ENCODE data around the gene BRI3. TPM values are rescaled to one million over a fixed set of nuclear protein-coding genes. Genes with fewer than 3 reads are reported as not detected.

Gene BRI3
- total and polyA plus RNA-seq, 2 of the 13 experiments (the other 11 are each of a cell fraction or from before 2014, with no cell fraction given), result 54.0 to 103 TPM

DNA sequence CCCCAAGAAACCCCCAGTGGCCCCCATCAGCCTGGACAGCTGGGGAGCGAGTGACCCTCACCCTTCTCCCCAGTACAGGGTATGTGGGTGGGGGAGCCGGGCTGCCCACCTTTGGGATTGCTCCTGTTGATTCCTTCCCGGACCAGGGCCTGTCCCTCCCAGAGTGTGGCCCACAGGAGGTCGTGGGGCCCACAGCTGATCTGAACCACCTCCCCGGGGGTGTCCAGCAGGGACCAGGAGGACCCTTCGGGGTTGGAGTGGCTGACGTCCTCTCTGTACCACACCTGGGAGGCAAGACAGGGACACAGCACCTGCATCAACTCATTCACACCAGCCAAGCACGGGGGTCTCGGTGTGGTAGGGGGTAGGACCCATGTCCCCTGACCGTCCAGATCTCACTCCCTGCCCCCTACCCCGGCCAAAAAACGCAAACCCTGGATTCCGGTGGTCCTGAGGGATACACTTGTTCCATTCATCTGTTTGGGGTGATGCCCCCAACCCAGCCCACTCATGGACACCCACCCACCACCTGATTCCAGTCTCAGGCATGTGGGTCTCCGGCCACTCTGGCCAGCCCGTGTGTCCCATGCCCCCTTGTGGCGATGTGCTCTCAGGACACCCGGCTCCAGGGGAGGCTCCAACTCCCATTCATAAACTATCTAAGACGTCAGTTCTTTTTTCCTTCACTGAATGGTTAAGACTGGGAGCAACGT, 40.4 kb upstream of the BRI3 start:
- CTCF ChIA-PET (ENCODE audit: low intra/inter-chr PET ratio, low total read pairs), result interaction anchor here (2.3 kb wide), 1 partner anchor 219 kb away, joined by 12 read pairs; no protein-coding TSS in a partner anchor
- no peaks in the 10 kb centered on the region for H4K20me1 ChIP-seq (ENCODE audit: insufficient read depth, low read length)
- no peaks in the 10 kb centered on the region for H3K9me3 ChIP-seq (ENCODE audit: low read length)
- H2AFZ ChIP-seq (ENCODE audit: low read length), result no peak overlapping the region
- H3K36me3 ChIP-seq (replicated peaks in 1 of 2; ENCODE audit: control insufficient read depth in 1 of 2, insufficient read depth in 2 of 2, low read length in 2 of 2), result no peaks in the 10 kb centered on the region; a peak in 2 of 5 replicates
- no peaks in the 10 kb centered on the region for H3K4me1 ChIP-seq (ENCODE audit: insufficient read depth, low read length)
- ATAC-seq (peak; percentile 85), FAIRE-seq (peak; percentile 84), DNase-seq (ENCODE audit: low spot score) (peak; percentile 27)
- no TSS peak for BruUV-seq (replicated peaks)
- intact Hi-C loops (cut with micrococcal nuclease; ENCODE audit: unreplicated experiment), result loop anchor here (1.0 kb wide), 1 partner anchor 220 kb away; no protein-coding TSS in a partner anchor
- H3K79me2 ChIP-seq (ENCODE audit: insufficient read depth, low read length), result no peaks in the 10 kb centered on the region
- 50% methylated on average over 13 of the region's 19 CpGs for WGBS (ENCODE audit: low lambda C conversion rate)
- POLR2A ChIA-PET, result no interaction called here
- no peak overlapping the region for H3K9ac ChIP-seq (ENCODE audit: insufficient read depth, low read depth, low read length)
- no peak overlapping the region for H3K4me2 ChIP-seq (ENCODE audit: low read depth, low read length)
- no peak overlapping the region for H3K27ac ChIP-seq (ENCODE audit: extremely low read length, insufficient read depth, low read length)
- H3K27me3 ChIP-seq (ENCODE audit: control insufficient read depth in 1 of 2, insufficient read depth in 2 of 2, low read length in 2 of 2), result no peaks in the 10 kb centered on the region
- in situ Hi-C loops (cut with HindIII; ENCODE audit: extremely low pct_ligation_motif_present, low pct_unique_long_range_greater_than_20kb), result loop anchor here (5.0 kb wide), 1 partner anchor 224 kb away; no protein-coding TSS in a partner anchor
- no peak overlapping the region for H3K4me3 ChIP-seq (replicated peaks in 1 of 3; ENCODE audit: insufficient read depth in 1 of 3, low read depth in 2 of 3, low read length in 3 of 3)
- no peak for TF ChIP-seq MXI1 (IDR thresholded peaks at IDR 0.05; ENCODE audit: borderline replicate concordance, low read depth, low read length)
- TF ChIP-seq SP140L (CRISPR knock-in tag; IDR thresholded peaks at IDR 0.05; ENCODE audit: borderline replicate concordance), result no peak
- TF ChIP-seq, protein P1, sequence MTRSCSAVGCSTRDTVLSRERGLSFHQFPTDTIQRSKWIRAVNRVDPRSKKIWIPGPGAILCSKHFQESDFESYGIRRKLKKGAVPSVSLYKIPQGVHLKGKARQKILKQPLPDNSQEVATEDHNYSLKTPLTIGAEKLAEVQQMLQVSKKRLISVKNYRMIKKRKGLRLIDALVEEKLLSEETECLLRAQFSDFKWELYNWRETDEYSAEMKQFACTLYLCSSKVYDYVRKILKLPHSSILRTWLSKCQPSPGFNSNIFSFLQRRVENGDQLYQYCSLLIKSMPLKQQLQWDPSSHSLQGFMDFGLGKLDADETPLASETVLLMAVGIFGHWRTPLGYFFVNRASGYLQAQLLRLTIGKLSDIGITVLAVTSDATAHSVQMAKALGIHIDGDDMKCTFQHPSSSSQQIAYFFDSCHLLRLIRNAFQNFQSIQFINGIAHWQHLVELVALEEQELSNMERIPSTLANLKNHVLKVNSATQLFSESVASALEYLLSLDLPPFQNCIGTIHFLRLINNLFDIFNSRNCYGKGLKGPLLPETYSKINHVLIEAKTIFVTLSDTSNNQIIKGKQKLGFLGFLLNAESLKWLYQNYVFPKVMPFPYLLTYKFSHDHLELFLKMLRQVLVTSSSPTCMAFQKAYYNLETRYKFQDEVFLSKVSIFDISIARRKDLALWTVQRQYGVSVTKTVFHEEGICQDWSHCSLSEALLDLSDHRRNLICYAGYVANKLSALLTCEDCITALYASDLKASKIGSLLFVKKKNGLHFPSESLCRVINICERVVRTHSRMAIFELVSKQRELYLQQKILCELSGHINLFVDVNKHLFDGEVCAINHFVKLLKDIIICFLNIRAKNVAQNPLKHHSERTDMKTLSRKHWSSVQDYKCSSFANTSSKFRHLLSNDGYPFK (CRISPR knock-in tag; IDR thresholded peaks at IDR 0.05; ENCODE audit: borderline replicate concordance), result 0 out of 2 replicates have a peak, but pooled peaks have one; percentile 37
- TF ChIP-seq, protein P2, sequence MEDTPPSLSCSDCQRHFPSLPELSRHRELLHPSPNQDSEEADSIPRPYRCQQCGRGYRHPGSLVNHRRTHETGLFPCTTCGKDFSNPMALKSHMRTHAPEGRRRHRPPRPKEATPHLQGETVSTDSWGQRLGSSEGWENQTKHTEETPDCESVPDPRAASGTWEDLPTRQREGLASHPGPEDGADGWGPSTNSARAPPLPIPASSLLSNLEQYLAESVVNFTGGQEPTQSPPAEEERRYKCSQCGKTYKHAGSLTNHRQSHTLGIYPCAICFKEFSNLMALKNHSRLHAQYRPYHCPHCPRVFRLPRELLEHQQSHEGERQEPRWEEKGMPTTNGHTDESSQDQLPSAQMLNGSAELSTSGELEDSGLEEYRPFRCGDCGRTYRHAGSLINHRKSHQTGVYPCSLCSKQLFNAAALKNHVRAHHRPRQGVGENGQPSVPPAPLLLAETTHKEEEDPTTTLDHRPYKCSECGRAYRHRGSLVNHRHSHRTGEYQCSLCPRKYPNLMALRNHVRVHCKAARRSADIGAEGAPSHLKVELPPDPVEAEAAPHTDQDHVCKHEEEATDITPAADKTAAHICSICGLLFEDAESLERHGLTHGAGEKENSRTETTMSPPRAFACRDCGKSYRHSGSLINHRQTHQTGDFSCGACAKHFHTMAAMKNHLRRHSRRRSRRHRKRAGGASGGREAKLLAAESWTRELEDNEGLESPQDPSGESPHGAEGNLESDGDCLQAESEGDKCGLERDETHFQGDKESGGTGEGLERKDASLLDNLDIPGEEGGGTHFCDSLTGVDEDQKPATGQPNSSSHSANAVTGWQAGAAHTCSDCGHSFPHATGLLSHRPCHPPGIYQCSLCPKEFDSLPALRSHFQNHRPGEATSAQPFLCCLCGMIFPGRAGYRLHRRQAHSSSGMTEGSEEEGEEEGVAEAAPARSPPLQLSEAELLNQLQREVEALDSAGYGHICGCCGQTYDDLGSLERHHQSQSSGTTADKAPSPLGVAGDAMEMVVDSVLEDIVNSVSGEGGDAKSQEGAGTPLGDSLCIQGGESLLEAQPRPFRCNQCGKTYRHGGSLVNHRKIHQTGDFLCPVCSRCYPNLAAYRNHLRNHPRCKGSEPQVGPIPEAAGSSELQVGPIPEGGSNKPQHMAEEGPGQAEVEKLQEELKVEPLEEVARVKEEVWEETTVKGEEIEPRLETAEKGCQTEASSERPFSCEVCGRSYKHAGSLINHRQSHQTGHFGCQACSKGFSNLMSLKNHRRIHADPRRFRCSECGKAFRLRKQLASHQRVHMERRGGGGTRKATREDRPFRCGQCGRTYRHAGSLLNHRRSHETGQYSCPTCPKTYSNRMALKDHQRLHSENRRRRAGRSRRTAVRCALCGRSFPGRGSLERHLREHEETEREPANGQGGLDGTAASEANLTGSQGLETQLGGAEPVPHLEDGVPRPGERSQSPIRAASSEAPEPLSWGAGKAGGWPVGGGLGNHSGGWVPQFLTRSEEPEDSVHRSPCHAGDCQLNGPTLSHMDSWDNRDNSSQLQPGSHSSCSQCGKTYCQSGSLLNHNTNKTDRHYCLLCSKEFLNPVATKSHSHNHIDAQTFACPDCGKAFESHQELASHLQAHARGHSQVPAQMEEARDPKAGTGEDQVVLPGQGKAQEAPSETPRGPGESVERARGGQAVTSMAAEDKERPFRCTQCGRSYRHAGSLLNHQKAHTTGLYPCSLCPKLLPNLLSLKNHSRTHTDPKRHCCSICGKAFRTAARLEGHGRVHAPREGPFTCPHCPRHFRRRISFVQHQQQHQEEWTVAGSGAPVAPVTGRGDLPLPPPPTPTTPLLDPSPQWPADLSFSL (CRISPR knock-in tag; IDR thresholded peaks at IDR 0.05), result no peak
- TF ChIP-seq, protein P3, sequence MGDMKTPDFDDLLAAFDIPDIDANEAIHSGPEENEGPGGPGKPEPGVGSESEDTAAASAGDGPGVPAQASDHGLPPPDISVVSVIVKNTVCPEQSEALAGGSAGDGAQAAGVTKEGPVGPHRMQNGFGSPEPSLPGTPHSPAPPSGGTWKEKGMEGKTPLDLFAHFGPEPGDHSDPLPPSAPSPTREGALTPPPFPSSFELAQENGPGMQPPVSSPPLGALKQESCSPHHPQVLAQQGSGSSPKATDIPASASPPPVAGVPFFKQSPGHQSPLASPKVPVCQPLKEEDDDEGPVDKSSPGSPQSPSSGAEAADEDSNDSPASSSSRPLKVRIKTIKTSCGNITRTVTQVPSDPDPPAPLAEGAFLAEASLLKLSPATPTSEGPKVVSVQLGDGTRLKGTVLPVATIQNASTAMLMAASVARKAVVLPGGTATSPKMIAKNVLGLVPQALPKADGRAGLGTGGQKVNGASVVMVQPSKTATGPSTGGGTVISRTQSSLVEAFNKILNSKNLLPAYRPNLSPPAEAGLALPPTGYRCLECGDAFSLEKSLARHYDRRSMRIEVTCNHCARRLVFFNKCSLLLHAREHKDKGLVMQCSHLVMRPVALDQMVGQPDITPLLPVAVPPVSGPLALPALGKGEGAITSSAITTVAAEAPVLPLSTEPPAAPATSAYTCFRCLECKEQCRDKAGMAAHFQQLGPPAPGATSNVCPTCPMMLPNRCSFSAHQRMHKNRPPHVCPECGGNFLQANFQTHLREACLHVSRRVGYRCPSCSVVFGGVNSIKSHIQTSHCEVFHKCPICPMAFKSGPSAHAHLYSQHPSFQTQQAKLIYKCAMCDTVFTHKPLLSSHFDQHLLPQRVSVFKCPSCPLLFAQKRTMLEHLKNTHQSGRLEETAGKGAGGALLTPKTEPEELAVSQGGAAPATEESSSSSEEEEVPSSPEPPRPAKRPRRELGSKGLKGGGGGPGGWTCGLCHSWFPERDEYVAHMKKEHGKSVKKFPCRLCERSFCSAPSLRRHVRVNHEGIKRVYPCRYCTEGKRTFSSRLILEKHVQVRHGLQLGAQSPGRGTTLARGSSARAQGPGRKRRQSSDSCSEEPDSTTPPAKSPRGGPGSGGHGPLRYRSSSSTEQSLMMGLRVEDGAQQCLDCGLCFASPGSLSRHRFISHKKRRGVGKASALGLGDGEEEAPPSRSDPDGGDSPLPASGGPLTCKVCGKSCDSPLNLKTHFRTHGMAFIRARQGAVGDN (CRISPR knock-in tag; IDR thresholded peaks at IDR 0.05), result peak; percentile 48
- 0 out of 2 replicates have a peak, but pooled peaks have one; percentile 31 for TF ChIP-seq ZBTB7A (CRISPR knock-in tag; IDR thresholded peaks at IDR 0.05)
- peak; percentile 60 for TF ChIP-seq SMC3 (IDR thresholded peaks at IDR 0.05; ENCODE audit: low read length)
- peak; percentile 25; the same call in 1 of the 2 replicates for TF ChIP-seq KDM2A (CRISPR knock-in tag; IDR thresholded peaks at IDR 0.05; ENCODE audit: borderline replicate concordance, low read depth)
- TF ChIP-seq ZNF598 (CRISPR knock-in tag; IDR thresholded peaks at IDR 0.05; ENCODE audit: borderline replicate concordance), result 0 out of 2 replicates have a peak, but pooled peaks have one; percentile 40
